Activated T-cell treated with anti-CD3 and anti-CD28 coated beads, Interleukin-2, amount 50 U/mL, for 48 hours (primary cell): ENCODE data around the gene AREG.
"Not testable (repeated sequence)": the region's sequence is repeated elsewhere in the genome, so short reads cannot be mapped to it uniquely, and the experiment has no call there.

Source experiments
- DNase-seq, 2 experiments: peaks; one replicate each; pipeline ENCODE4 v3.0.0-alpha.2; 2020

AREG gene

GRCh38 chr4:74444891-74445642 lies at the start of gene AREG:
Gene AREG, plus strand, starts transcription at chr4:74445136. Its CDS starts 210 bp downstream, at chr4:74445346.
- peak; percentile 83 to 87 for DNase-seq

GRCh38 chr4:74395633-74396032 lies 49.3 kb upstream of the AREG start:
- no peak for DNase-seq

GRCh38 chr4:74397748-74398426 lies 47.0 kb upstream of the AREG start:
- no peak for DNase-seq

GRCh38 chr4:74398894-74399589 lies 45.9 kb upstream of the AREG start:
- not testable (repeated sequence) for DNase-seq

- DNase-seq, result no peak
These were observed 44.5 kb upstream of the AREG start for GRCh38 chr4:74400395-74400794.

GRCh38 chr4:74402692-74403456 lies 42.1 kb upstream of the AREG start:
- no peak for DNase-seq

- no peak for DNase-seq
These were observed 37.0 kb upstream of the AREG start for GRCh38 chr4:74407891-74408290.

GRCh38 chr4:74408639-74409038 lies 36.3 kb upstream of the AREG start:
- no peak for DNase-seq

GRCh38 chr4:74410272-74410671 lies 34.7 kb upstream of the AREG start:
- DNase-seq, result no peak

- no peak for DNase-seq
These were observed 32.7 kb upstream of the AREG start for GRCh38 chr4:74412225-74412624.

GRCh38 chr4:74413265-74413664 lies 31.7 kb upstream of the AREG start:
- no peak for DNase-seq

GRCh38 chr4:74414149-74414809 lies 30.7 kb upstream of the AREG start:
- no peak for DNase-seq

- no peak for DNase-seq
These were observed 29.2 kb upstream of the AREG start for GRCh38 chr4:74415602-74416300.

GRCh38 chr4:74418063-74418670 lies 26.8 kb upstream of the AREG start:
- no peak for DNase-seq

GRCh38 chr4:74420863-74421262 lies 24.1 kb upstream of the AREG start:
- no peak for DNase-seq

- DNase-seq, result no peak
These were observed 21.8 kb upstream of the AREG start for GRCh38 chr4:74423104-74423503.

- DNase-seq, result no peak
These were observed 20.8 kb upstream of the AREG start for GRCh38 chr4:74424111-74424510.

GRCh38 chr4:74426101-74426500 lies 18.8 kb upstream of the AREG start:
- DNase-seq, result no peak

- no peak for DNase-seq
These were observed 16.7 kb upstream of the AREG start for GRCh38 chr4:74428276-74428675.

GRCh38 chr4:74431113-74431826 lies 13.7 kb upstream of the AREG start:
- no peak for DNase-seq

GRCh38 chr4:74433043-74433442 lies 11.9 kb upstream of the AREG start:
- no peak for DNase-seq
